Activated naive CD8-positive, alpha-beta T cell (primary cell): ENCODE results near the gene USP10.
A peak's percentile ranks its signal among the peaks of the same experiment; 100 is the strongest.
"Not testable (repeated sequence)": the region's sequence is repeated elsewhere in the genome, so short reads cannot be mapped to it uniquely, and the experiment has no call there.

Experiments used
- H3K27ac Mint-ChIP-seq: one replicate; pipeline ENCODE4 v1.8.0; 2021; ENCODE audit warnings: mixed read lengths
- H3K27me3 Mint-ChIP-seq: one replicate; pipeline ENCODE4 v1.8.0; 2021; ENCODE audit warnings: mixed read lengths
- H3K36me3 Mint-ChIP-seq: one replicate; pipeline ENCODE4 v1.8.0; 2021; ENCODE audit warnings: mixed read lengths
- H3K4me1 Mint-ChIP-seq: one replicate; pipeline ENCODE4 v1.8.0; 2021; ENCODE audit warnings: low read depth, mixed read lengths
- H3K4me3 Mint-ChIP-seq: one replicate; pipeline ENCODE4 v1.8.0; 2021; ENCODE audit warnings: mild to moderate bottlenecking, mixed read lengths
- H3K9me3 Mint-ChIP-seq: one replicate; pipeline ENCODE4 v1.8.0; 2021; ENCODE audit warnings: low read depth, mixed read lengths

USP10 gene

GRCh38 chr16:84740596-84741116, 40.9 kb downstream of the USP10 start:
- peaks cover 55% of the 10 kb centered on the region for H3K4me1 Mint-ChIP-seq
- no peak overlapping the region for H3K4me3 Mint-ChIP-seq
- peaks cover 7% of the 10 kb centered on the region for H3K36me3 Mint-ChIP-seq
- no peaks in the 10 kb centered on the region for H3K9me3 Mint-ChIP-seq
- H3K27ac Mint-ChIP-seq: no peak overlapping the region
- H3K27me3 Mint-ChIP-seq: no peaks in the 10 kb centered on the region

GRCh38 chr16:84741340-84741830, 41.6 kb downstream of the USP10 start:
- Mint-ChIP-seq H3K36me3 (peaks cover 7% of the 10 kb centered on the region), H3K27me3 (no peaks in the 10 kb centered on the region), H3K9me3 (no peaks in the 10 kb centered on the region), H3K4me1 (peaks cover 50% of the 10 kb centered on the region), H3K4me3 (no peak overlapping the region), H3K27ac (peak overlapping the region; percentile 89)

- H3K9me3 Mint-ChIP-seq: no peaks in the 10 kb centered on the region
- H3K4me1 Mint-ChIP-seq: peaks cover 42% of the 10 kb centered on the region
- H3K27ac Mint-ChIP-seq: no peak overlapping the region
- peaks cover 7% of the 10 kb centered on the region for H3K36me3 Mint-ChIP-seq
- no peaks in the 10 kb centered on the region for H3K27me3 Mint-ChIP-seq
- no peak overlapping the region for H3K4me3 Mint-ChIP-seq
Measured at GRCh38 chr16:84742641-84743092, 42.9 kb downstream of the USP10 start.

- Mint-ChIP-seq H3K4me1 (peaks cover 35% of the 10 kb centered on the region), H3K9me3 (no peaks in the 10 kb centered on the region), H3K36me3 (peaks cover 10% of the 10 kb centered on the region), H3K27ac (no peak overlapping the region), H3K27me3 (no peaks in the 10 kb centered on the region), H3K4me3 (no peak overlapping the region)
Measured at GRCh38 chr16:84746231-84746630, 46.4 kb downstream of the USP10 start.

GRCh38 chr16:84746875-84747274, 47.1 kb downstream of the USP10 start:
- Mint-ChIP-seq H3K4me3 (no peak overlapping the region), H3K4me1 (peaks cover 35% of the 10 kb centered on the region), H3K27me3 (no peaks in the 10 kb centered on the region), H3K9me3 (no peaks in the 10 kb centered on the region), H3K27ac (no peak overlapping the region), H3K36me3 (peaks cover 5% of the 10 kb centered on the region)

- not testable (repeated sequence) for H3K36me3 Mint-ChIP-seq, H3K9me3 Mint-ChIP-seq, H3K27me3 Mint-ChIP-seq, H3K27ac Mint-ChIP-seq, H3K4me3 Mint-ChIP-seq
- H3K4me1 Mint-ChIP-seq: peaks cover 37% of the 10 kb centered on the region
Measured at GRCh38 chr16:84748247-84748646, 48.4 kb downstream of the USP10 start.

GRCh38 chr16:84749072-84749471, 49.3 kb downstream of the USP10 start:
- H3K27me3 Mint-ChIP-seq: no peaks in the 10 kb centered on the region
- H3K27ac Mint-ChIP-seq: no peak overlapping the region
- peaks cover 45% of the 10 kb centered on the region for H3K4me1 Mint-ChIP-seq
- peaks cover 3% of the 10 kb centered on the region for H3K36me3 Mint-ChIP-seq
- no peak overlapping the region for H3K4me3 Mint-ChIP-seq
- H3K9me3 Mint-ChIP-seq: no peaks in the 10 kb centered on the region

- Mint-ChIP-seq H3K9me3 (no peaks in the 10 kb centered on the region), H3K4me3 (no peak overlapping the region), H3K27me3 (no peaks in the 10 kb centered on the region), H3K4me1 (peaks cover 53% of the 10 kb centered on the region), H3K36me3 (peaks cover 3% of the 10 kb centered on the region), H3K27ac (no peak overlapping the region)
Measured at GRCh38 chr16:84749815-84750214, 50.0 kb downstream of the USP10 start.

- Mint-ChIP-seq H3K4me3 (no peak overlapping the region), H3K36me3 (peaks cover 3% of the 10 kb centered on the region), H3K27me3 (no peaks in the 10 kb centered on the region), H3K4me1 (peaks cover 57% of the 10 kb centered on the region), H3K9me3 (no peaks in the 10 kb centered on the region), H3K27ac (no peak overlapping the region)
Measured at GRCh38 chr16:84750575-84750974, 50.8 kb downstream of the USP10 start.

- Mint-ChIP-seq H3K36me3 (peaks cover 3% of the 10 kb centered on the region), H3K27me3 (no peaks in the 10 kb centered on the region), H3K9me3 (no peaks in the 10 kb centered on the region), H3K4me1 (peaks cover 57% of the 10 kb centered on the region), H3K27ac (no peak overlapping the region), H3K4me3 (peak overlapping the region; percentile 17)
Measured at GRCh38 chr16:84751241-84751640, 51.4 kb downstream of the USP10 start.

GRCh38 chr16:84751947-84752346, 52.1 kb downstream of the USP10 start:
- Mint-ChIP-seq H3K36me3 (peaks cover 3% of the 10 kb centered on the region), H3K4me3 (no peak overlapping the region), H3K27ac (peak overlapping the region; percentile 25)

GRCh38 chr16:84752600-84752999, 52.8 kb downstream of the USP10 start:
- H3K9me3 Mint-ChIP-seq: no peaks in the 10 kb centered on the region
- no peak overlapping the region for H3K27ac Mint-ChIP-seq
- H3K4me3 Mint-ChIP-seq: no peak overlapping the region
- peaks cover 3% of the 10 kb centered on the region for H3K36me3 Mint-ChIP-seq
- peaks cover 65% of the 10 kb centered on the region for H3K4me1 Mint-ChIP-seq
- H3K27me3 Mint-ChIP-seq: no peaks in the 10 kb centered on the region

More at GRCh38 chr16:84751947-84752346, 52.1 kb downstream of the USP10 start:
- Mint-ChIP-seq H3K9me3 (no peaks in the 10 kb centered on the region), H3K27me3 (no peaks in the 10 kb centered on the region), H3K4me1 (peaks cover 61% of the 10 kb centered on the region)

- H3K4me1 Mint-ChIP-seq: peaks cover 76% of the 10 kb centered on the region
- no peaks in the 10 kb centered on the region for H3K27me3 Mint-ChIP-seq
- peaks cover 3% of the 10 kb centered on the region for H3K36me3 Mint-ChIP-seq
- H3K9me3 Mint-ChIP-seq: no peaks in the 10 kb centered on the region
- peak overlapping the region; percentile 44 for H3K4me3 Mint-ChIP-seq
- peak overlapping the region; percentile 16 for H3K27ac Mint-ChIP-seq
Measured at GRCh38 chr16:84753412-84754326, 53.9 kb downstream of the USP10 start.

GRCh38 chr16:84754353-84754856, 54.6 kb downstream of the USP10 start:
- no peaks in the 10 kb centered on the region for H3K27me3 Mint-ChIP-seq

GRCh38 chr16:84754956-84755672, 55.3 kb downstream of the USP10 start:
- peak overlapping the region; percentile 46 for H3K4me3 Mint-ChIP-seq
- peaks cover 83% of the 10 kb centered on the region for H3K4me1 Mint-ChIP-seq
- H3K36me3 Mint-ChIP-seq: peaks cover 3% of the 10 kb centered on the region
- H3K9me3 Mint-ChIP-seq: no peaks in the 10 kb centered on the region
- H3K27me3 Mint-ChIP-seq: no peaks in the 10 kb centered on the region
- H3K27ac Mint-ChIP-seq: no peak overlapping the region

More at GRCh38 chr16:84754353-84754856, 54.6 kb downstream of the USP10 start:
- peaks cover 81% of the 10 kb centered on the region for H3K4me1 Mint-ChIP-seq
- H3K36me3 Mint-ChIP-seq: peaks cover 6% of the 10 kb centered on the region
- peak overlapping the region; percentile 44 for H3K4me3 Mint-ChIP-seq
- H3K27ac Mint-ChIP-seq: peak overlapping the region; percentile 17
- H3K9me3 Mint-ChIP-seq: no peaks in the 10 kb centered on the region
